NCI-H1092 treated with DMSO at 0.1 percent for 48 hours (cell line): ENCODE results near the gene DTNBP1.
"Not testable (repeated sequence)": the region's sequence is repeated elsewhere in the genome, so short reads cannot be mapped to it uniquely, and the experiment has no call there.

Source experiments
- DNase-seq: peaks from one replicate; lab custom pipeline; 2025; lab: John Stamatoyannopoulos, UW

Gene DTNBP1

DNA sequence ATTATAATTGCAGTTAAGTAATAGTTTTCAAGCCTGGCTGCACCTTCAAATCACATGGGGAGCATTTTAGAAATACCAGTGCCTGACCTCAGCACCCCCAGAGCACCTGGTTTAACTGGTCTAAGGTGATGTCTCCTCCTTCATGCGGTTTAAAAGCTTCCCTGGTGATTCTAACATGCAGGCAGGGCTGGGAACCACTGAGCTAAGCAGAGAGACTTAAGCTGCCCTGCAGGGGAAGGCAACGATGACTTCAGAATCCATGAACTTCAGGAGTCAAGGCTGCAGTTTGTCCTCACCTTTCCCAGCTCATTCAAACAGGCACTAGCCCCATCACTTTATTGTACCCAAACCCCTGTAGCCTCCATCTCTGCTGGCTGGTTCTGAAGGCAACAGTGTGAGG, 6.1 kb upstream of the DTNBP1 start:
- DNase-seq: no peak

DNA sequence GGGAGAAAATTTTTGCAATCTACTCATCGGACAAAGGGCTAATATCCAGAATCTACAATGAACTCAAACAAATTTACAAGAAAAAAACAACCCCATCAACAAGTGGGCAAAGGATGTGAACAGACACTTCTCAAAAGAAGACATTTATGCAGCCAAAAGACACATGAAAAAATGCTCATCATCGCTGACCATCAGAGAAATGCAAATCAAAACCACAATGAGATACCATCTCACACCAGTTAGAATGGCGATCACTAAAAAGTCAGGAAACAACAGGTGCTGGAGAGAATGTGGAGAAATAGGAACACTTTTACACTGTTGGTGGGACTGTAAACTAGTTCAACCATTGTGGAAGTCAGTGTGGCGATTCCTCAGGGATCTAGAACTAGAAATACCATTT, 4.1 kb upstream of the DTNBP1 start:
- not testable (repeated sequence) for DNase-seq

DNA sequence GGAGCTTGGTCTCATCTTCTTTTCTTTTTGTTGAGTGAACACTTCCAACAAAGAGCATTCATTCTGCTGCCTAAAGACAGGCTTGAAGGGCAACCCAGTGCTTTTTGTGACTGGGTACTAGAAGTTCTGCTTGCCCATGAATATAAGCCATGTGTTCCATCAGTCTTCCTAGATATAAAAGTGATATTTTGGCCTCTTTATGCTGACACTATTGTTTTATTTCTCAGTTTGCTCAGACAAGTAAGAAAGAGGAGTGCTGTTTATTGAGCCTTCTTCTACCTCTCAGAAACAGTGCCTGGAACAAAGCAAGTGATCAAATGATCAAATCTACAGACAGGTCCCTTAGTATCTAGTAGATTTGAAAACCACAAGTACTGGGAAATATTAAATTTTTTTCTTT, 2.4 kb upstream of the DTNBP1 start:
- no peak for DNase-seq

DNA sequence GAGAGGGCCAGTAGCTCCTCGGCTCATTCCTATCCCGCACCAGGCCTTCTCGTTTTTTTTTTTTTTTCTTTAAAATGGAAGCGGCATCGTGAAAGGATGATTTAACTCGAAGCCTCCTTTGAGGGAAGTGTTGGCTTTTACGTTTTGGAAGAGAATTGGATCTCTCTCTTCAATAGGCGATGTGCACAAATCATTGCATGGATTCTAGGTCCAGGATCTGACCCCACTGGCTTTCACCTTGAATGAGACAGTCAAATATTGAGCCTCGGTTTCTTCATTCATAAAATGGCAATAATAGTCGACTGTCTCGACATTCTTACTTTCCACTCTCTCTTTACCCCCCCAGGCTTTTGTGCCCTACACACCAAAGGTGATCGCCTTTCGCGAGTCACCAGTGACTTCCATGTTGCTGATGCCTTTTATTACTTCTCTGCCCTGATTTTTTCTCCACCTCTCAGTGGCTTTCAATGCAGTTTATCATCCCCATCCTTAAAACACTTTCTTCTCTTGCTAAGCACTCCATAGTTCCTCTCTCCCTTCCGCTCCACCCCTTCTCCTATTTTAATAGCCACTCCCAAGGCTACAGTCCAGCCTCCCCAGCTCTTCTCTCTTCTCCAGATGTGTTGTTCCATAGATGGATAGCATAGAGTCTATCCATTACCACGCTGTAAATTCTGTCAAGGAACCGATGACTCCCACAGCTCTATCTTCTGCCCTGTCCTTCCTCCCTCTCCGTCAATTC, 473 bp upstream of the DTNBP1 start:
- DNase-seq: no peak

DNA sequence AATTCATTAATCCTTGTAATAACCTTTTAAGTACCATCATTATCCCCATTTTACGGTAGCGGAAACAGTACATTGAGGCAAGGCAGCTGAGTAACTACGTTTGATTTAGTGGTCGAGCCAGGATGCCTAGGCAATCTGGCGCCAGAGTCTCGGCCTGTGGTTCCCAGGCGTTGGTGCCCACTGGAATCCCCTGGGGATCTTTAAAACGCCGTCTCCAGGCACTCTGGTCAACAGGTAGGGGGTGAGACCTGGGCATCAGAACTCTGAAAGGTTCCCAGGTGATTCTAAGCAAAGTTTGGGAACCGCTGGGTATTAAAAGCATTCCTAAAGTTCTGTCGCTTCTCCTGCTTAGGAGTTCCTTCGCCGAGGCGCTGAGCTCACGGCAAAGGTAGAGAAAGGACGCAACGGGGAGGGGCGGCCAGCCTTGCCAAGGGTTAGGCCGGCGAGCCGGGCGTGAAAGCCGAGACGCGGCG, 939 bp downstream of the DTNBP1 start:
- DNase-seq: no peak

DNA sequence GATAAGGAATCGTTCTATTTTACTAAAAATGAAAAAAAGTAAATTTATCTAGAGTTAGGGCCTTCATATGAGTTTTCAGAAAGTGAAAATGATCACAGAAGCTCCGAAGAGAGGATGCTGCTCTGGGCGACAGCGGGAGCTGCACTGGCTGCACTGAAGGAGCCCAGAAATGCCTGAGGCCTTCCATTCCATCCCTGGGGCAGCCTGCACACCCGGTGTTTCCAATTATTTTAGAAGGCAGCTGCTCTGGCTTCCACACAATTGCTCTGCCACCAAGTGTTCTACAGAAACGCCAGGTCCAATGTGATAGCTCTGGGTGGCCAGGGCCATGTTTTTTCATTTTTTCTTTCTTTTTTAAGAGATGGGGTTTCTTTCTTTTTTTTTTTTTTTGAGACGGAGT, 3.6 kb downstream of the DTNBP1 start:
- DNase-seq: no peak

DNA sequence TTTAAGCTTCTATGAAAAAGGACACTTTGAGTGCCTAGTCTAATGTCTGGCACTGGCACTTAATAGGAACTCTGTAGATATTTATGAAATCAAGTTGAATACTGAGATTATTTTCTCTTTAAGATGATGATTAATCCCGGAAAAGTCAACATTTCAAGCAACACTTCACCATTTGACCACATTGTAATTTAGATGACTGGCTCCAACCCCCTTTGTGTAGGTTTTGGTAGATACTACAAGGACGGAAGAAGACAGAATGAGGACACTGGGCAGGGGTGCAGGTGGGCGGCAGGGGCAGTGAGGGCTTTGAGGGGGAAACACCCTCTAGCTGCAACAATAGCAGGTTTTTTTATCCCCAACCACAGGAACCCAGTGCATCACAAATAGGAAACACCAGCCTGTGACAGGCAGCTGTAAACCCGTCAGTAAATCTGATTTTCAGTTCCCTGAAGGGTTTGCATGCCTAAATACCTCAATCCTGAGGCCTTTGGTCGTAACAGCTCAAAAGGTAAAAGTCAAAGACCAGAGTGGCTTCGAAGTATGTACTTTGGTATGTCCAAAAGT, 4.6 kb downstream of the DTNBP1 start:
- no peak for DNase-seq

DNA sequence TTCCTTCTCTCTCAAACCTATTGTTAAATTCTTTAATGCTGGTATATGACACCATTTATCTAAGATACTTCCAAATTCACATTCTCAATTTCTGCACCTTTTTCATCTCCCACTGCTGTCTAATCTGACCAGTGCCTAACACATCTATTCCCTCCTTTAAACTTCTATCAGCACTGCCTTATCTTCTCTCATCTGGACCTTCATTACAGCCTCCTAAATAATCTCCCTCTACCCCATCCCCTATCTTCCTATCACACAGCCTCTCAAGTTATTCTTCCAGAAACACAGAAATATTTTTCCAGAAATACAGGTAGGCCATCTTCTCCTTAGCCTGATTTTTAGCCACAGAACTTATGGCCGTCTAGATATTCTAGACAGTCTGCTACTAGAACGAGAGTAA, 5.5 kb downstream of the DTNBP1 start:
- no peak for DNase-seq

DNA sequence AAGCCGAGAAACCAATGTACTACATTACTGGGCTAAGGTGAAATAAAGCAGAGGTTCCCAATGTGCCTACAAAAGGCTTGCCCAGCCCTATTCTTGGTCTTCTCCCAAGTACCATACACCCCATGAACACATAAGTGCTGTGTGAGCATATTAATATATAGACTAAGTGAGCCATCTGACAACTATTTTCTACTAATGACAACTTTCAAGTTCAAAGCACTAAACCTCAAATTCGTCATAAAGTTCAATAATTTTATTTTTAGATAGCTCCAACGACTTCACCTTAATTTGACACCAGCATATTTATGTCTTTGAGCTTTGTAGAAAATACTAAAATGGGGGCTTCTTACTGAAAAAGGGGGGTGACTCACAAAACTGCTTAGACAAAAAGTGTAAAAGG, 6.7 kb downstream of the DTNBP1 start:
- DNase-seq: no peak

DNA sequence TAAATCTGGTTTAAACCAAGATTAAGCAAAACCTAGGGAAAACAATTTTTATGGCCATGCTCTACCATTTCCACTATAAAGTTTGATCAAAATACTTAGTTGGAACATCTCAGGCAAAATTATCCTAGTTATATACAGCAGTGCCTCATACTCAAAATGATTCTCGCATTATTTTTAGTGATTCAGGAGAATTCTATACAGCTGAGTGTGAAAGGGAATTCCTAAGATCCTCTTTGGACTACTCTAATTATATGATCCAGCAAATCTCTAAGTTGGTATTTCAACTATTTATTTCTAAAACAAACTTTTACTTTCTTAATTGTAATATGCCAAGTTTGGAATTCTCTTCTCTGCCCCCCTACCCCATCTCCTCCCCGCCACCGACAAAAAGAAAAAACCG, 8.6 kb downstream of the DTNBP1 start:
- no peak for DNase-seq

DNA sequence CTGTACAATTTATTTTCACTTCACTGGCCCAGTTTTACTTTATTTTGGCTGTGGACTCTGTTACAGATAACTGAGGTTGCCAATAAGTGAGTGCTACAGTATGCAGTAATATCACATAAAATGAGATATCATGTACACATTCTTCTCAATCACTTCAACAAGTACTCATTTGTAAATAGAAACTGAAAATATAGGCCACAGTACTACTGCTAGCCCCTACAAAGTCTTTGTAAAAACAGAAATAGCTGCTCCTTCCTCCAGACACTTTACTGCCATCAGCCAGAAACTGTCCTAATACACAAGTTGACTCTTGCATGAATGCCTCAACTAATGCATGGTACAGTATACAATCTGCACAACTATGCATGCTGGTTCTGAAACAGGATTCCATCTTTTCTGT, 9.2 kb downstream of the DTNBP1 start:
- no peak for DNase-seq

DNA sequence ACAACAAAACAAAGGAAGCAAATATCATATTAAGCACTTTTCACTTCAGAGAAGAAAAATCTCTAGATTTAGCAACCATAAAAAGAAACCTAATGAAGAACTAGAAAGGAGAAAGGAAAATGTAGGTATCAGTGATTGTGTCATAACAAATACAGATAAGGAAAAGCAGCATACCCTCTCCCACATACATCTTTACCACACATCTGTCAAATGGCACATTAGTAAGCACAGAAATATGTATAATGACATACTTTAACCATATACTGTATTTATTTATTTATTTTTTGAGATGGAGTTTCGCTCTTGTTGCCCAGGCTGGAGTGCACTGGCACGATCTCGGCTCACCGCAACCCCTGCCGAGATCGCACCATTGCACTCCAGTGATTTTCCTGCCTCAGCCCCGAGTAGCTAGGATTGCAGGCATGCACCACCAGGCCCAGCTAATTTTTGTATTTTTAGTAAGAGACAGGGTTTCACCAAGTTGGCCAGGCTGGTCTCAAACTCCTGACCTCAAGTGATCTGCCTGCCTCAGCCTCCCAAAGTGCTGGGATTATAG, 12.7 kb downstream of the DTNBP1 start:
- not testable (repeated sequence) for DNase-seq

DNA sequence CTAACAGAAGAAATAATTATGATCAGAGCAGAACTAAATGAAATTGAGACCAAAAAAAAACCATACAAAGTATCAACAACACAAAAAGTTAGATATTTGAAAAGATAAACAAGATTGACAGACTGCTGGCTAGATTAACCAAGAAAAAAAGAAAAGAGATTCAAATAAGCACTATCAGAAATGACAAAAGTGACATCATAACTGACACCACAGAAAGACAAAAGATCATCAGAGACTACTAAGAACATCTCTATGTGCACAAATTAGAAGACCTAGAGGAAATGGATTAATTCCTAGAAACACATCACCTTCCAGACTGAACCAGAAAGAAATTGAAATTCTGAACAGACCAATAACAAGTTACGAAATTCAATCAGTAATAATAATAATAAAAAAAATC, 17.9 kb downstream of the DTNBP1 start:
- no peak for DNase-seq

DNA sequence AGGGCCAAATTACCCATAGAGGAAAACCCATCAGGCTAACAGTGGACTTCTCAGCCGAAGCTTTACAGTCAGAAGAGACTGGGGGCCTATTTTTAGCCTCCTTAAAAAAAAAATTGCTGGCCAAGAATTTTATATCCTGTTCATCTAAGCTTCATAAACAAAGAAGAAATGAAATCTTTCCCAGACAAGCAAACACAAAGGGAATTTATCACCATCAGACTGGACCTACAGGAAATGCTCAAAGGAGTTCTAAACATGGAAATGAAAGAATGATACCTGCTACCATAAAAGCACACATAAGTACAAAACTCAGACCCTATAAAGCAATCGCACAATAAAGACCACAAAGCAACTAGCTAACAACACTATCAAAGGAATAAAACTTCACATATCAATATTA, 19.3 kb downstream of the DTNBP1 start:
- no peak for DNase-seq

DNA sequence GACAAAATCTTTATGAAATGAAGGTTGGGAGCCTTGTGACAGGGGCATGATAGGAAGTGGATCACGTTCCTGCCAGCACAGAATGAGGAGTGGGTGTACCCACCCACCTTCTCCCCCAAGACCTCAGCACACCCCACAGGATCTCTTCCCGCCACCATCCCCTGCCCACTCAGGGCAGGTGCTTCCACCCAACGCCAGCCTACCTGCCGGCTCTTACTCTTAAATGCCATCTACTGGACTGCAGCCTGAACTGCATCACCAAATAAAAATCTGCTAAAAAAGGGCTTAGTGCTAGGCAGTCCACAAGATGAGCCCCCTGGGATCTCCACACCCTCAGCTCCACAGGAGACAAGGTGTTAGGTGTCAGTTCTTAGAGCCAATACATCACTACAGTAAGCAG, 20.6 kb downstream of the DTNBP1 start:
- no peak for DNase-seq

DNA sequence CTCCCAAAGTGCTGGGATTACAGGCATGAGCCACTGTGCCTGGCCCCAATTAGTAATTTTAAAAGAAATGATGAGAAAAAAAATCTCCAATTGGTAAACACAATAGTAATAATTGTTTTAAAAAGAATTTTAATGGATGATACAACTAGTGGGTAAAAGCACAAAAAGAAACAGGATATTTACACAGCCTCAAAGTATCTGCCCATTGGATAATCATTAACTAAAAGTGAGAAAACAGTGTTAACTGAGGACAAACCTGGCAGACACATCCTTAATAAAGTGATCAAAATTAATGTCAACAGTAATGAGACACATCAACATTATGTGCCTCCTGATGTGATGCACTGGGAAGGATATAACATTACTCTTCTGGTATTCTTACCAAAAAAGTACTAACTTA, 24.5 kb downstream of the DTNBP1 start:
- DNase-seq: no peak

DNA sequence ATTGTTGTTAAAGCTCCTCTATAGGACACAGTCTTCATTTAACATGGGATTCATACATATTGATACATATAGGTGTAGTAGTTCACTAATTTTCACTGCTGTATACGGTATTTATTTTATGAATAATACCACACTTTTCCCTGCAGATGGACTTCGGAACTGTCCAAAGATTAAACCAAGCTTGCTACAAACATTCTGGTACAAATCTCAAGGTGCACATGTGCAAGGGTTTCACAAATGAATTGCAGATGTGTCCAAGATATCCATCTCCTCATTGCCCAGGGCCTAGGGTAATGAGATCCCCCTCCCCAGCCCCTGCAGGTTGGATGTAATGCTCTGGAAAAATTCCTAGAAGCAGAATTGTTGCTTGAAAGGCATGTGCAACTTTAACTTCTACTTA, 31.4 kb downstream of the DTNBP1 start:
- no peak for DNase-seq

DNA sequence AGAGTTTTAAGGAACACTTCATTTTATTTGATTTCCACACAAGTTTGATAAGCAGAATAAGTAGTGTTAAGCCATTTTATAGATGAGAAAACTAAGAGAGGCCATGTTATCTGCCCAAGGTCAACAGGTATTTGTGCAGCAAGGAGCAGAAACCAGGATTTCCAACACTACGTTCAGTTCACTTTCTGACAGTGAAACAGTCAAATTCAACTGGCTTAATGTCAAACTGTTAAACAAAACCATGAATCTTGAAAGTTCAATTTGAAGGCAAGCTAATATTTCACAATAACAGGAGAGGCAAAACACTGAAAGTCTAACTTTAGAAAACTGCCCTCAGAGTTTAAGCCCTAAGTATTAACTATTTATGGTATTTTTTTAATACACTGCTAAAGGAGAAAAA, 32.6 kb downstream of the DTNBP1 start:
- DNase-seq: no peak

DNA sequence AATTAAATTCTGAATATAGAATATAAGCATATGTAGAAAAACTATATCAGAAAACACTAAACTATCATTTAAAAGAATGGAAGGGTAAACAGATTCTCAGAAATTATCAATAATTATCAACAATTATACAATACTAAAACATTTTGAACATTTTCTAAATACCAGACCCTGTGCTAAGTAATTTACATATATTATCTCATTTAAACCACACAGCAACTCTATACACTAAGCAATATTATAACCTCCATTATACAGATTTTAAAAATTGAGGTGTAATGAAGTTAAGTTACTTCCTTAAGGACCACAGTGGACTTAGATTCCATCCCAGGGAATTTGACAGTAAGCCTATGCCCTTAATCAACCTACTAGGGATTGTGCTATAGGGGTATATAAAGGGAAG, 33.3 kb downstream of the DTNBP1 start:
- DNase-seq: no peak

DNA sequence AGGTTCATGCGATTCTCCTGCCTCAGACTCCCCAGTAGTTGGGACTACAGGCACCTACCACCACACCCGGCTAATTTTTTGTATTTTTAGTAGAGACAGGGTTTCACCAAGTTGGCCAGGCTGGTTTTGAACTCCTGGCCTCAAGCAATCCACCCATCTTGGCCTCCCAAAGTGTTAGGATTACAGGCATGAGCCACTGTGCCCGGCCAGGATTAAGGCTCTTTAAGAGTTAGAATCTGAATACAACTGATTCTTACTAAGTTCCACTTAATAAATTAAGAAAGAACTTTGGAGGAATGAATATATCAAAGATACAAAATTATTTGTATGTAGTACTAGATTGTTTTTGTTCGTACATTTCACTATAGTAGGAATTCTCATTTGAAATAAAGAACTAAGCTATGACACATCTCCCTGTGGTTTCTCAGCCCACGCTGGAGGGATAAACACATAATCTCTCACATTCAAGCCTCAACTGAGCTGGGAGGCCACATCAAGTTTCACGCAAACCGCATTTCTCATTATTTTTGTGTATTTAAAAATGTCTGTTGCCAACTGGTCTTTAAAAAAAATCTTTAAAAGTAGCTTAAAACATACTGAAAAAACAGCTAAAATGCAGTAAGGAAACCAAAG, 34.2 kb downstream of the DTNBP1 start:
- no peak for DNase-seq

DNA sequence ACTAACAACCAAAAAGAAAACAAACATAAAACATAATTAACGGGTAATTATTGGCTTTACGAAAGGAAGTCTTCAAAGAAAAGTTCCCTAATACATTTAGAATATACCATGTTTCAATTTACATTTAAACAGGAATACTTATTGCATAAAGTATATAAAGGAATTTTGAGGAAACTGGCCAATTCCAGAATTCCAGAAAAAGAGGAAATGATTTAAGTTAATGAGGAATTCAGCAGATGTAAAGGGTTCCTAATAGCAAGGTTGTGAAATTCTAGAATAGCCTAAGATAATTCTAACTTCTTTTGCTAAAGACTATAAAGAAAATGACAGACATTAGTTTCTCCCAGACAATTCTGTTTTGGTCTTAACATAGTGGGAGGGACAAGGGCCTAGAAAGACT, 35.0 kb downstream of the DTNBP1 start:
- no peak for DNase-seq

DNA sequence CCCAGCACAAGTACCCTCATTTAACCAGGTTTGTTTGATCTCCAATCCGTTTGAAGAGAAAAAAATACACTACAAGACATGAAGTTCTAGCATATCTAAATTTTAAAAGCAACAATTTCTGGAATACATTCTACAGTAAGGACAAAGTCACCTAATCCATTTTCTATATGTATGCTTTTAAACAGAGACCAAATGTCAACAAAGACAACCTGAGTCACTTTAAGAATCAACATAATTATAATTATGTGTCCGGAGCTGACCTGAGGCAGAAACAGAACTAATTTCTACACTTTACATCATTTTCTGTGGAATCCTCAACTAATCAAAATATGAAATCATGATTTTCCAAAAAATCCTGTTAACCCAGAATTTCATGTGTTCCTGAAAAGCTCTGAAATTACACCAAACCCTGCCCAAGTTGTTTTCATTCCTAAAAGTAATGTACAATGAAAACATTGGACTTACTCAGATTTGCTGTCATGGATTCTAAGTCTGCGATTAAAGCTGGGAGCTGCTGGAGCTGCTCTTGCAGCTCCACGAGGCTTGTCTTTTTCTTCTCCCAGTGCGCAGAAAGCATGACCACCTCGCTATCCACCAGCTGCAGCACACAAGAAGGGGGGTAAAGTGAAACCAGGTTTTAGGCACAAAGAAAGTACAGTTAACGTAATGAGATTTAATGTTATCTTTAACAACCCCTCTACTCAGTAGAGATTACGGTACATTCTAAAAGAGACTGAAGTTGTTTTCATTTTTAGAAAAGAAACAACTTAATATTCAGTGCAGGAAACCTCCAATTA, 35.8 kb downstream of the DTNBP1 start:
- no peak for DNase-seq

DNA sequence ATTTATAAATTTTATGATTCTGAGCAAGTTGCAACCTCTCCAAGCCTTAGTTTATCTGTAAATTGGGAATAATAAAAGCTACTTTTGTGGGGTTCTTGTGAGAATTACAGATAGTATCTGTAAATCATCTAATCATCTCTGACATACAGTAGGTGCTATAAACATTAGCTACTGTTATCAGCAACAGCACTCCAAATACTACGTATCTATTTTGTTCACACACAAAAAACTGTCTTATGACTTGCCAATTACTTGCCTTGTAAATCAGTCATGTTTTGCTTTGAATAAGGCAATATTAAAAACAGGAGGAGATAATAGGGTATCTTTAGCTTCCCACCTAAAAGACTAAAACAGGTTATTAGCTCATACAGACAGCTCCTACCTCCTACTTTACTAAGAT, 36.7 kb downstream of the DTNBP1 start:
- DNase-seq: no peak
